Right lobe of liver (tissue), 6 donors: Measurements from ENCODE around the gene SRF. TPM values are rescaled to one million over a fixed set of nuclear protein-coding genes. Genes with fewer than 3 reads are reported as not detected.
A peak's percentile ranks its signal among the peaks of the same experiment; 100 is the strongest.

Source experiments
- ATAC-seq, 4 donors: fragments of 200-7000 bp; cut with Tn5 transposase; one replicate each; pipeline ENCODE4 v1.9.1; 2020; ENCODE audit warnings: mild to moderate bottlenecking in 4 of 4, moderate library complexity in 4 of 4
- DNase-seq, 3 donors: peaks; one replicate each; pipeline ENCODE4 v3.0.0-alpha.2; 2020
- H3K27ac ChIP-seq, 3 donors: fragments of 200-600 bp; one replicate each; pipeline ENCODE4 v1.8.0; 2022
- H3K27me3 ChIP-seq, 2 donors: fragments of 200-600 bp; one replicate each; pipeline ENCODE4 v1.8.0; 2022
- H3K36me3 ChIP-seq, 4 donors: fragments of 200-600 bp; sonication (generic) in 1 of 4; one replicate each; pipeline versions ENCODE4 v1.5.1 to v1.8.0; 2017 to 2022; ENCODE audit warnings: control low read depth in 1 of 4
- H3K4me1 ChIP-seq, 4 donors: fragments of 200-600 bp; sonication (generic) in 1 of 4; one replicate each; pipeline versions ENCODE4 v1.5.1 to v1.8.0; 2017 to 2022; ENCODE audit warnings: control low read depth in 1 of 4
- H3K4me3 ChIP-seq, 3 donors: fragments of 200-600 bp; one replicate each; pipeline ENCODE4 v1.8.0; 2022
- H3K9me3 ChIP-seq, 4 donors: fragments of 200-600 bp; sonication (generic) in 1 of 4; one replicate each; pipeline versions ENCODE4 v1.5.1 to v1.8.0; 2017 to 2022; ENCODE audit warnings: control low read depth in 1 of 4
- POLR2A ChIP-seq: fragments of 450-650 bp; IDR thresholded peaks from one replicate; pipeline ENCODE4 v1.6.1; 2017; ENCODE audit warnings: antibody characterized with exemption, mild to moderate bottlenecking
- WGBS: methylation state at CpG from one replicate; pipeline ENCODE4 v1.1.6; 2018; ENCODE audit warnings: low coverage, low lambda C conversion rate; ENCODE audit not compliant: insufficient coverage; ENCODE audit errors: missing lambda C conversion rate; 5-methylcytosine and 5-hydroxymethylcytosine counted together
- intact Hi-C, 2 donors: fragments of 100-400 bp; cut with DNase I; formaldehyde crosslinking; loops; one replicate each; pipeline versions ENCODE4 v1.11.2 to v1.14.1; 2022
- total RNA-seq, 6 experiments: library from RNA; depleted of rRNA in 2 of 6; stranded (reverse); fragments of >200 nt in 2 of 6; fragmentation: NEBNext Ultra II Directional in 3 of 6; extraction: Animal tissue kit (Norgen Biotek cat#: 25700) in 3 of 6; gene quantifications; one replicate each; pipeline versions ENCODE4 v1.1.0 to v1.2.4, GENCODE V29; 2016 to 2023
- TF ChIP-seq, protein P1 (sequence below), 4 donors: fragments of 200-600 bp in 3 of 4; fragments of 450-650 bp in 1 of 4; IDR thresholded peaks; one replicate each; pipeline versions ENCODE4 v1.5.1 to v1.8.0; 2016 to 2022; ENCODE audit warnings: antibody characterized with exemption in 4 of 4, mild to moderate bottlenecking in 2 of 4
- donor health status: DM: no; HTN: yes; CAD: no.
- donor health status: DM: no; HTN: no; CAD: no.
- donor health status: DM: no; HTN: no; CAD: no.
- donor health status: DM: no; HTN: yes; CAD: no.
- donor health status: DM: no; HTN: yes; CAD: no.

SRF gene
- total RNA-seq, 6 experiments from 2014 or later, result 4.9 to 17.0 (median 11.3) TPM

DNA sequence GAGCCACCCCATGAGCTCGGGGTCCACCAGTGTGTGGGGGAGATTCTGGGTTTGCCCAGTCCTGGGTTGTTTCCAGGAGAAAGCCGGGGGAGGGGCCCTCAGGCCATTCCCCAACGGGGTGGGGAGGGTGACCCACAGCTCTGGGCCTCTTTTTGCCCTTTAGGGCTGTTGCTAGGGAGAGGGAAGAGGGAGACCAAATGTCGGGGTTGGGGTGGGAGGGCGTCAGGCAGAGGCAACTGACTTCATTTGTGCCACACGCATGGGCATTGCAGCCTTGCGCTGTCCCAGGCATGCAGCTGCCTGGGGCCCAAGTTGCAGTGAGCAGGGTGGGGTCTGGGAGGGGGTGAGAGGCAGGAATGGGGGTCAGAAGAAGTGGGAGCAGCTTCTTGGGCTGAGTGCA, 9.0 kb downstream of the SRF start:
- intact Hi-C loops, result no loop called here
- H3K27me3 ChIP-seq, result no peaks in the 10 kb centered on the region
- H3K9me3 ChIP-seq, result no peaks in the 10 kb centered on the region
- no peak for TF ChIP-seq POLR2A
- TF ChIP-seq, protein P1, sequence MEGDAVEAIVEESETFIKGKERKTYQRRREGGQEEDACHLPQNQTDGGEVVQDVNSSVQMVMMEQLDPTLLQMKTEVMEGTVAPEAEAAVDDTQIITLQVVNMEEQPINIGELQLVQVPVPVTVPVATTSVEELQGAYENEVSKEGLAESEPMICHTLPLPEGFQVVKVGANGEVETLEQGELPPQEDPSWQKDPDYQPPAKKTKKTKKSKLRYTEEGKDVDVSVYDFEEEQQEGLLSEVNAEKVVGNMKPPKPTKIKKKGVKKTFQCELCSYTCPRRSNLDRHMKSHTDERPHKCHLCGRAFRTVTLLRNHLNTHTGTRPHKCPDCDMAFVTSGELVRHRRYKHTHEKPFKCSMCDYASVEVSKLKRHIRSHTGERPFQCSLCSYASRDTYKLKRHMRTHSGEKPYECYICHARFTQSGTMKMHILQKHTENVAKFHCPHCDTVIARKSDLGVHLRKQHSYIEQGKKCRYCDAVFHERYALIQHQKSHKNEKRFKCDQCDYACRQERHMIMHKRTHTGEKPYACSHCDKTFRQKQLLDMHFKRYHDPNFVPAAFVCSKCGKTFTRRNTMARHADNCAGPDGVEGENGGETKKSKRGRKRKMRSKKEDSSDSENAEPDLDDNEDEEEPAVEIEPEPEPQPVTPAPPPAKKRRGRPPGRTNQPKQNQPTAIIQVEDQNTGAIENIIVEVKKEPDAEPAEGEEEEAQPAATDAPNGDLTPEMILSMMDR (IDR thresholded peaks at IDR 0.05), result no peak
- H3K4me3 ChIP-seq, result no peak overlapping the region
- DNase-seq (no peak), ATAC-seq (no peak)
- peaks cover 0 to 15% (median 1%) of the 10 kb centered on the region in 4 donors for H3K4me1 ChIP-seq
- 73% methylated on average over 3 of the region's 7 CpGs for WGBS
- peaks cover 7 to 47% (median 24%) of the 10 kb centered on the region in 4 donors for H3K36me3 ChIP-seq
- no peak overlapping the region for H3K27ac ChIP-seq

DNA sequence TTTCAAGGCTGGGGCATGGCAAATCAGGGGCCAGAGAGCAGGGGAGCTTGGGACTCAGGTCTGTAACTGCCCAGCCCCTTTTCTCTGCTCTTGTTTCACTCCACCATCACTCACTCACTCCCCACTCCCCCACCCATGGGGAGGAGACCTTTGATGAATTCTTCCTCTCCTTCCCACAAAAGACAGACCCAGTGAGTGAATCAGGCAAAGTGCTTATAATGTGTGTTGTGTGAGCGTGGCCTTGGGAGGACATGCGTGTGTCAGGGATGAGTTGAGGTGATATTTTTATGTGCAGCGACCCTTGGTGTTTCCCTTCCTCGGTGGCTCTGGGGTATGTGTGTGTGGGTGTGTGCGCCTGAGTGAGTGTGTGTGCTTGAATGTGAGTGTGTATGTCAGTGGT, 9.9 kb downstream of the SRF start:
- TF ChIP-seq, protein P1 (IDR thresholded peaks at IDR 0.05), result no peak
- TF ChIP-seq POLR2A, result no peak
- Histone ChIP-seq H3K27ac (no peak overlapping the region), H3K4me3 (no peak overlapping the region), H3K4me1 (peaks cover 0 to 15% (median 0%) of the 10 kb centered on the region in 4 donors), H3K36me3 (peaks cover 0 to 44% (median 19%) of the 10 kb centered on the region in 4 donors), H3K27me3 (no peaks in the 10 kb centered on the region), H3K9me3 (no peaks in the 10 kb centered on the region)
- ATAC-seq (no peak), DNase-seq (no peak)
- 73% methylated on average over 5 of the region's 5 CpGs for WGBS
- intact Hi-C loops, result no loop called here

DNA sequence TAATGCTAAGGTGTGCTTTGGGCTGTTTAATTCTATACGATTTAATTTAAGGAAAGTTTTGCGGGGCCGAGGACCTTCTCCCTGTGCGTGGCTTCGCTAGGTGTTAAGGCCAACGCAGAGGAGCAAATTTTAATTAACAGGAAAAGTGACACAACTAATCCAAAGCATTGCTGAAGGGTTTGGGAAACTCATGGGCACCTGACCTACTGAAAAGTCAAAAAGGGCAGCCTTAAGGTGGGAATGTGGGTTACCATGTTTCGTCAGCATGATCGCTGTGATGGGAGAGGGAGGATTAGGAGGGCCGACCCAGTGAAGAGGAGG, 10.5 kb downstream of the SRF start:
- no peak for DNase-seq
- TF ChIP-seq POLR2A, result no peak
- TF ChIP-seq, protein P1 (IDR thresholded peaks at IDR 0.05), result no peak
- 39% methylated on average over 9 of the region's 9 CpGs for WGBS
- Histone ChIP-seq H3K27me3 (no peaks in the 10 kb centered on the region), H3K36me3 (peaks cover 0 to 38% (median 16%) of the 10 kb centered on the region in 4 donors), H3K4me3 (peak overlapping the region; percentile 66 to 71 (median 67)), H3K4me1 (peaks cover 0 to 15% (median 0%) of the 10 kb centered on the region in 4 donors), H3K27ac (peak overlapping the region in 2 of 3 donors; percentile 16 to 34), H3K9me3 (no peaks in the 10 kb centered on the region)
- intact Hi-C loops, result no loop called here
- no peak for ATAC-seq

DNA sequence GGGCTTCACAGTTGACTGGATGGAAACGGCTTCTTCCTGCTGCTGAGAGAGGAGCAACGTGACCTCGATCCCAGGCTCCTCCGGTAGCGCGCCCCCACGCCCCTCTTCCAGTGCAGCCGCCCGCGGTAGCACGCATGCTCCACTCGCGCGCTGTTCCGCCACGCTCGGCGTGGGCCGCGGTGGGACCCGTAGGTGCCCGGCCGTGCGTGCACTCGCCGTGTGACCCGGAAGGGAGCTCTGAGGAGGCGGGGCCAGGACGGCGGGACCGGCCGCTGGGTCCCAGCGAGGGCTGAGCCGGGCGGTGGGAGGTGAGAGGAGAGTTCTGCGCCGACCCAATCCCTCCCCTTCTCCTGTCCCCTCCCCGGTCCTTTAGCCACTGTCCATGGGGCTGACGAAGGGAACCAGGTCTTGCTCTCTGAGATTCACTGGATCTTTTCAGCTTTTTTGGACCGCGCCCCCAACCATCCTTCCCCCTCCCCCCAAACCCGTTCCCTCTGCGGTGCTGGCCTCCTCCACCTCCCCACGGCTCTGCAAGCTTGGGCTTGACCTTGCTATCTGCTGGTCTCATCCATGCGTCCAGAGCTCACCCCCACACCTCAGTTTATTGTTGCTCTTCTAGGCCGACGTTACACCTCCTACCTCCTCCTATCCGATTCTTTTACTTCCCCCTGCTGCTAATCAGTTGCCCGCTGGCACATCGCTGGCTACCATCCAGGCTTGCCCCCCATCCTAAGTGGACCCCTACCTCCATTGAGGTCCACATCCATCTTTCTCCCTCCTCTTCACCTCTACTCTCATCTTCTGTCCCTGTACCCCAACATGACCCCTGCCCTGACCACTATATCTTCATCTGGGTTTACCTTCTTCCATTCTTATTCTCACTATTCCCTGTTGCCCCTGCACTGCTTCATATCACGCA, 11.1 kb downstream of the SRF start, which contains the start of gene CUL9:
TSS of gene CUL9 (plus strand) at position 255 of the 919 bp plus-strand sequence. CDS start 2,115 bp downstream, outside the sequence.
- 3% methylated on average over 23 of the region's 51 CpGs for WGBS
- Histone ChIP-seq H3K27me3 (no peaks in the 10 kb centered on the region), H3K4me1 (peaks cover 0 to 15% (median 0%) of the 10 kb centered on the region in 4 donors), H3K27ac (peak within 1 kb of the TSS; percentile 16 to 48 (median 34)), H3K36me3 (peaks cover 0 to 35% (median 13%) of the 10 kb centered on the region in 4 donors), H3K9me3 (no peaks in the 10 kb centered on the region), H3K4me3 (peak within 1 kb of the TSS; percentile 66 to 71 (median 67))
- ATAC-seq (peak; percentile 93 to 98 (median 96)), DNase-seq (peak; percentile 89 to 92 (median 91))
- intact Hi-C loops, result no loop called here
- TF ChIP-seq POLR2A, result peak; percentile 50
- TF ChIP-seq, protein P1 (IDR thresholded peaks at IDR 0.05), result no peak
